ENCODE results near the gene ZNRF1. TPM values are rescaled to one million over a fixed set of nuclear protein-coding genes. Genes with fewer than 3 reads are reported as not detected.

Gene ZNRF1
- total and polyA plus RNA-seq, 2 of the 13 experiments (the other 11 are each of a cell fraction or from before 2014, with no cell fraction given): 43.9 to 58.7 TPM

Other genes with a start within 250 kb of the ZNRF1 start
- gene FA2H, start 224.2 kb upstream of the ZNRF1 start, total RNA-seq (2016; rRNA removed; fragmentation: Illumina TruSeq; extraction: Trizol): not detected in 2 replicates
- 0.09 and 0.20 TPM in 2 replicates for gene FA2H, start 224.2 kb upstream of the ZNRF1 start, polyA plus RNA-seq (2011; rRNA removed)
- gene WDR59, start 13.9 kb upstream of the ZNRF1 start, total RNA-seq (2016; rRNA removed; fragmentation: Illumina TruSeq; extraction: Trizol): 59.6 and 65.2 TPM in 2 replicates
- gene WDR59, start 13.9 kb upstream of the ZNRF1 start, polyA plus RNA-seq (2011; rRNA removed): 305 and 306 TPM in 2 replicates
- gene LDHD, start 117.8 kb downstream of the ZNRF1 start, total RNA-seq (2016; rRNA removed; fragmentation: Illumina TruSeq; extraction: Trizol): 9.1 and 9.3 TPM in 2 replicates
- 9.8 and 12.1 TPM in 2 replicates for gene LDHD, start 117.8 kb downstream of the ZNRF1 start, polyA plus RNA-seq (2011; rRNA removed)
- gene ZFP1, start 149.5 kb downstream of the ZNRF1 start, total RNA-seq (2016; rRNA removed; fragmentation: Illumina TruSeq; extraction: Trizol): 14.0 and 18.8 TPM in 2 replicates
- 6.6 and 8.3 TPM in 2 replicates for gene ZFP1, start 149.5 kb downstream of the ZNRF1 start, polyA plus RNA-seq (2011; rRNA removed)
- not detected in 2 replicates for gene CTRB2, start 208.1 kb downstream of the ZNRF1 start, total RNA-seq (2016; rRNA removed; fragmentation: Illumina TruSeq; extraction: Trizol)
- 0.13 and 0.39 TPM in 2 replicates for gene CTRB2, start 208.1 kb downstream of the ZNRF1 start, polyA plus RNA-seq (2011; rRNA removed)
- not detected in 2 replicates for gene CTRB1, start 220.0 kb downstream of the ZNRF1 start, total RNA-seq (2016; rRNA removed; fragmentation: Illumina TruSeq; extraction: Trizol)
- gene CTRB1, start 220.0 kb downstream of the ZNRF1 start, polyA plus RNA-seq (2011; rRNA removed): 0.55 TPM in 1 of 2 replicates, not detected in the other

Data from HepG2 (cell line).